Measurements from ENCODE around the gene RABIF. TPM values are rescaled to one million over a fixed set of nuclear protein-coding genes. Genes with fewer than 3 reads are reported as not detected.

The RABIF gene
- total and polyA plus RNA-seq, 2 donors (not counting 1 experiment from before 2014, with no cell fraction given), result 8.2 to 14.2 TPM

GRCh38 chr1:202926581-202927491 is 37.9 kb upstream of the RABIF start, which contains the start of gene KLHL12:
TSS of gene KLHL12 (minus strand) at chr1:202927234. CDS start at chr1:202925162, 2,072 bp downstream.
- CTCF ChIA-PET, result interaction anchor here (1.0 to 1.2 kb wide), 3 partner anchors 41 to 80 kb away, joined by 4 to 8 read pairs (median 5); partner anchors contain the start of gene TMEM183A
- intact Hi-C loops (cut with micrococcal nuclease), result loop anchor here (1.0 kb wide), 4 partner anchors 31 to 72 kb away; partner anchors contain the start of genes ADIPOR1 and RABIF
- H3K4me2 ChIP-seq (replicated peaks; ENCODE audit: low read depth, low read length, poor library complexity, severe bottlenecking), result peak within 1 kb of the TSS; percentile 81
- peaks cover 21% of the 10 kb centered on the region for H3K4me1 Mint-ChIP-seq
- peak; percentile 81 for TF ChIP-seq CTCF (IDR thresholded peaks at IDR 0.05)
- no peak for TF ChIP-seq EZH2 (IDR thresholded peaks at IDR 0.05; ENCODE audit: borderline replicate concordance, insufficient read depth, low read depth, low read length, poor library complexity, severe bottlenecking)
- ATAC-seq (ENCODE audit: low read depth), result peak; percentile 94
- peak within 1 kb of the TSS; percentile 89 to 95 for H3K27ac ChIP-seq (ENCODE audit: low read length in 2 of 2)
- H3K36me3 ChIP-seq (replicated peaks in 1 of 2; ENCODE audit: control extremely low read depth in 1 of 2, control insufficient read depth in 1 of 2, extremely low read depth in 1 of 2, insufficient read depth in 2 of 2, low read length in 1 of 2), result peaks cover 2 to 8% of the 10 kb centered on the region in 2 experiments
- H3K27ac Mint-ChIP-seq, result peak within 1 kb of the TSS; percentile 97
- H3K4me3 Mint-ChIP-seq, result peak within 1 kb of the TSS; percentile 94
- H3K27me3 ChIP-seq (replicated peaks in 1 of 4; ENCODE audit: control extremely low read depth in 1 of 4, control insufficient read depth in 3 of 4, insufficient read depth in 4 of 4, low read length in 3 of 4), result no peaks in the 10 kb centered on the region
- peak within 1 kb of the TSS; percentile 98 for H3K9ac ChIP-seq (ENCODE audit: low read length)
- H3K9me3 ChIP-seq (ENCODE audit: control extremely low read depth in 1 of 3, control insufficient read depth in 2 of 3, insufficient read depth in 1 of 3, low read length in 2 of 3), result no peaks in the 10 kb centered on the region
- H3K79me2 ChIP-seq (ENCODE audit: control insufficient read depth, insufficient read depth, low read length), result peaks cover 42% of the 10 kb centered on the region
- H3K27me3 Mint-ChIP-seq, result no peaks in the 10 kb centered on the region
- H2AFZ ChIP-seq (ENCODE audit: insufficient read depth, low read depth, low read length, poor library complexity, severe bottlenecking), result peak within 1 kb of the TSS; percentile 97
- H3K9me3 Mint-ChIP-seq (ENCODE audit: insufficient read depth), result no peaks in the 10 kb centered on the region
- POLR2A ChIA-PET, result interaction anchor here (0.6 to 0.7 kb wide), 3 partner anchors 63 to 765 kb away, joined by 4 to 6 read pairs (median 5); partner anchors contain the start of gene TMEM183A
- peaks cover 9 to 14% of the 10 kb centered on the region in 2 donors for H3K4me1 ChIP-seq (ENCODE audit: control insufficient read depth in 2 of 2, insufficient read depth in 2 of 2, low read length in 2 of 2)
- DNase-seq, result peak; percentile 97
- peak within 1 kb of the TSS; percentile 92 to 99 (median 94) for H3K4me3 ChIP-seq (ENCODE audit: control extremely low read depth in 1 of 5, extremely low read depth in 1 of 5, insufficient read depth in 1 of 5, low read depth in 2 of 5, low read length in 4 of 5)
- under 1% methylated on average over 47 of the region's 57 CpGs for WGBS (ENCODE audit: insufficient coverage)
- no peaks in the 10 kb centered on the region for H4K20me1 ChIP-seq (ENCODE audit: control insufficient read depth, insufficient read depth, low read length, poor library complexity, severe bottlenecking)

Measured in B cell (primary cell).